NT2/D1 (cell line): ENCODE data around the gene ZDHHC24.
"Not testable (repeated sequence)": the region's sequence is repeated elsewhere in the genome, so short reads cannot be mapped to it uniquely, and the experiment has no call there.

Experiments used
- DNase-seq: peaks from one replicate; pipeline ENCODE4 v3.0.0-alpha.2; 2011; ENCODE audit warnings: low read depth, low spot score
- H3K27me3 ChIP-seq: 2 replicates; pipeline ENCODE4 v1.6.0; 2011; ENCODE audit warnings: mild to moderate bottlenecking; ENCODE audit not compliant: insufficient read length, insufficient read depth
- H3K36me3 ChIP-seq: 2 replicates; pipeline ENCODE4 v1.6.1; 2011; ENCODE audit warnings: mild to moderate bottlenecking, low read length, mixed read lengths; ENCODE audit not compliant: insufficient read depth, insufficient read length
- H3K4me1 ChIP-seq: 2 replicates; pipeline ENCODE4 v1.5.1; 2011; ENCODE audit not compliant: insufficient read depth, insufficient read length
- H3K4me3 ChIP-seq: 2 replicates; pipeline ENCODE4 v1.5.1; 2011; ENCODE audit warnings: low read depth; ENCODE audit not compliant: insufficient read length
- H3K9ac ChIP-seq: 2 replicates; pipeline ENCODE4 v1.6.0; 2011; ENCODE audit warnings: low read depth; ENCODE audit not compliant: insufficient read length
- H3K9me3 ChIP-seq: 2 replicates; pipeline ENCODE4 v1.5.1; 2011; ENCODE audit warnings: mild to moderate bottlenecking, low read length; ENCODE audit not compliant: insufficient read depth
- SUZ12 ChIP-seq: IDR thresholded peaks from 2 replicates; pipeline ENCODE4 v1.6.1; 2011; ENCODE audit not compliant: insufficient read length, insufficient read depth; ENCODE audit errors: extremely low read depth
- YY1 ChIP-seq: IDR thresholded peaks from 2 replicates; pipeline ENCODE4 v1.6.1; 2011; ENCODE audit not compliant: insufficient read length, insufficient read depth
- ZNF274 ChIP-seq: IDR thresholded peaks from 2 replicates; pipeline ENCODE4 v1.6.1; 2011; ENCODE audit warnings: mild to moderate bottlenecking, low read depth, low read length

Gene ZDHHC24

DNA sequence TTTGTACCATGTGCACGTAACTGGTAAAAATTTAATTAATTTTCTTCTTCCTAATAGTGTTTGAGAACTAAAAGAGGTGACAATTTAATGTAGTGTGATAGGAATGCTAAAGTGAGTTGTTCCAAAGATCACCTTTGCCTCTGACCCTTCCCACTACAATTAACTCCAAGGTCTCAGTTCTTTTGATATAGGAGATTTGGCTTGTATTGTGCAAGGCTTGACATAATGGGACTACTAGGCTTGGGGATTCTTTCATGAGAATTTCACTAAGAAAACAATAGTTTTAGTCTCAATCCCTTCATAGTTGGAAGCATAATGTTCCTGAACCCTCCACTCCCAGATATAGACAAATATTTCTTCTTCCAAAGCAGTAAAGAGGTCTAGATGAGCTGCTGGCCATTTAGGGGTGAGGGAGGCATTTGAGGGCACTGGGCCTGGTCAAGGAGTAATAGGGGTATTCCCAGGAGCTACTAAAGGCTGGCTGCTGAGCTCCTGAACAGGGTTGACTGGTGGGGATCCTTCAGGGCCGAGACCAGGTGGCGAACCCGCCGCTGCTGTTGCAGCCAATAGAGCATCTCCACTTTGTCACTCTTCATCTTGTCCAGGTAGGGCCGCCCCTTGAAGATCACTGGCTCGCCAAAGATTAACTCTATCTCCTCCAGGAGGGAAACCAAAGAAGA lies 44.3 kb upstream of the ZDHHC24 start:
- Histone ChIP-seq H3K27me3 (peaks cover 8% of the 10 kb centered on the region), H3K9ac (no peak overlapping the region), H3K9me3 (peaks cover 50% of the 10 kb centered on the region), H3K36me3 (peaks cover 2% of the 10 kb centered on the region), H3K4me3 (no peak overlapping the region), H3K4me1 (peaks cover 8% of the 10 kb centered on the region)
- TF ChIP-seq ZNF274 (no peak), YY1 (no peak), SUZ12 (no peak)
- DNase-seq, result no peak

DNA sequence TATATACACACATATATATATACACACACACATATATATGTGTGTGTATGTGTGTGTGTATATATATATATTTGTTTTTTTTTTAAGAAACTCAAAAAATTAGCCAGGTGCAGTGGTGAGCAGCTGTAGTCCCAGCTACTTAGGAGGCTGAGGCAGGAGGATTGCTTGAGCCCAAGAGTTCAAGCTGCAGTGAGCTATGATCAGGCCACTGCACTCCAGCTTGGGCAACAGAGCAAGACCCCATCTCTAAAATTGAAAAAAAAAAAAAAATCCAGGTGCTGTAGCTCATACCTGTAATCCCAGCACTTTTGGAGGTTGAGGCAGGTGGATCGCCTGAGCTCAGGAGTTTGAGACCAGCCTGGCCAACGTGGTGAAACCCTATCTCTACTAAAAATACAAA lies 43.5 kb upstream of the ZDHHC24 start:
- peaks cover 56% of the 10 kb centered on the region for H3K9me3 ChIP-seq
- not testable (repeated sequence) for H3K9ac ChIP-seq, H3K27me3 ChIP-seq, H3K4me1 ChIP-seq, H3K4me3 ChIP-seq, DNase-seq, H3K36me3 ChIP-seq

DNA sequence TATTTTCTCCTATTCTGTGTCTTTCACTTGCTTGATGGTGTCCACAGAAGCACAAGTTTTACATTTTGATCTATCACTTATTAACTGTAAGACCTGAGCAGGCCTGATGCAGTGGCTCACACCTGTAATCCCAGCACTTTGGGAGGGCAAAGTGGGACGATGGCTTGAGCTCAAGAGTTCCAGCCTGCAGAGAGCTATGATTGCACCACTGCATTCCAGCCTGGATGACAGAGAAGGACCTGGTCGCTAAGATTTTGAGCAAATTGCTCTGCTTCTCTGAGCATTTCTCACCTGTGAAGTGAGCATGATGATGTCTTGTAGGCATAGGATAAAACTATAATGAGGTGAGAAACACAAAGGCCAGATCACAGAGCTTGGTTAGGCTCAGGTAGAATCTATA lies 40.3 kb upstream of the ZDHHC24 start:
- Histone ChIP-seq H3K9ac (no peak overlapping the region), H3K4me3 (no peak overlapping the region), H3K9me3 (peaks cover 53% of the 10 kb centered on the region), H3K4me1 (no peaks in the 10 kb centered on the region), H3K36me3 (no peaks in the 10 kb centered on the region), H3K27me3 (no peaks in the 10 kb centered on the region)
- TF ChIP-seq SUZ12 (no peak), ZNF274 (no peak), YY1 (no peak)
- no peak for DNase-seq

DNA sequence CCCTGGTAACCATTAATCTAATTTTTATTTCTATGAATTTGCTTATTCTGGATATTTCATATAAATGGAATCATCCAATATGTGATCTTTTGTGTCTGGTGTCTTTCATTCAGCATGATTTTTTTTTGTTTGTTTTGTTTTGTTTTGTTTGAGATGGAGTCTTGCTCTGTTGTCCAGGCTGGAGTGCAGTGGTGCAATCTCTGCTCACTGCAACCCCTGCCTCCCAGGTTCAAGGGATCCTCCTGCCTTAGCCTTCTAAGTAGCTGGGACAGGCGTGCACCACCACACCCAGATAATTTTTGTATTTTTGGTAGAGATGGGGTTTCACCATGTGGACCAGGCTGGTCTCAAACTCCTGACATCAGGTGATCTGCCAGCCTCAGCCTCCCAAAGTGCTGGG lies 39.6 kb upstream of the ZDHHC24 start:
- H3K4me3 ChIP-seq, H3K27me3 ChIP-seq, H3K9ac ChIP-seq, H3K36me3 ChIP-seq, DNase-seq, H3K4me1 ChIP-seq: not testable (repeated sequence)
- H3K9me3 ChIP-seq, result peaks cover 46% of the 10 kb centered on the region

DNA sequence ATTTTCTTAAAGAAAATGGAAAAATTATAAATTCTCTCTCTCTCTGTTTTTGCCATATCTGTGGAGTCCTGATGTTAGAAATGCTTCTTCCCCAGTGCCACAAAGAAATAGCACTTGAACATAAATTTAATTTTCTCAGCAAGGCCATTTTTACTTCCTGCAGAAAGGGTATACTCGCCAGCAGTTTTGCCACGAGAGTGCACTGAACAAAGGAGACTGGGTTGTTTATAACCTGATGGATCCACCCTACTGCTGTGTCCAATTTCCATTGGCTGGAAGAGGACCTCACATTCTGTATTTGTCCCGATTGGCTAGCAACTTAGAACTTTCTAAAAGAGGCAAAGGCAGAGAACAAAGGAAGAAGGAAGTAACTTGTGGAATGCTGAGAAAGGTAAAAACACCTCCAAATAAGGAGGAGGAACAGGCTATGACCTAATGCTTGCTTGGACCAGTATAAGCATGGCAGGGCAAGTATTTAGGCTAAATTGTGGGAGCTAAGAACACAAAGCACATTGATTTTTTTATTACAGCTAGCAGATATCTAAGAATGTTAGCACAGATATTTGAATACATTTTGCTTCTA lies 36.8 kb upstream of the ZDHHC24 start:
- H3K9ac ChIP-seq, H3K4me1 ChIP-seq, H3K36me3 ChIP-seq, H3K4me3 ChIP-seq, DNase-seq: not testable (repeated sequence)
- peaks cover 38% of the 10 kb centered on the region for H3K9me3 ChIP-seq
- peaks cover 11% of the 10 kb centered on the region for H3K27me3 ChIP-seq

DNA sequence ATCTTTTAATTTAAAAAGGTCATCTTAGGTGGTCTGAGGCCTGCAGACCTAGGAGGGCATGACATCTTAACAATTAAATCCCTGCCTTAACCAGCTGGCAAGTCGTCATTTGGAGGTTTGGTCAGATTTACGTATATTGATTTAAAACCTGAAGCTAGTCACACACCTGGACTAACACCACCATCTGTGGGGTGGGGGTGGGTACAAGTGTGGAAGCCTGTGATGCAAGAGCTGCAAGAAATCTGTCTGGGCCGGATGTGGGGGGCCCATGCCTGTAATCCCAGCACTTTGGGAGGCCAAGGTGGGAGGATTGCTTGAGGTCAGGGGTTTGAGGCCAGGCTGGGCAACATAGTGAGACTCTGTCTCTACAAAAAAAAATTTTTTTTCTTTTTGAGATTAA lies 35.4 kb upstream of the ZDHHC24 start:
- Histone ChIP-seq H3K4me3 (no peak overlapping the region), H3K27me3 (peaks cover 11% of the 10 kb centered on the region), H3K9me3 (peaks cover 32% of the 10 kb centered on the region), H3K9ac (no peak overlapping the region), H3K36me3 (no peaks in the 10 kb centered on the region), H3K4me1 (peaks cover 3% of the 10 kb centered on the region)
- DNase-seq, result no peak
- TF ChIP-seq ZNF274 (no peak), YY1 (no peak), SUZ12 (no peak)

DNA sequence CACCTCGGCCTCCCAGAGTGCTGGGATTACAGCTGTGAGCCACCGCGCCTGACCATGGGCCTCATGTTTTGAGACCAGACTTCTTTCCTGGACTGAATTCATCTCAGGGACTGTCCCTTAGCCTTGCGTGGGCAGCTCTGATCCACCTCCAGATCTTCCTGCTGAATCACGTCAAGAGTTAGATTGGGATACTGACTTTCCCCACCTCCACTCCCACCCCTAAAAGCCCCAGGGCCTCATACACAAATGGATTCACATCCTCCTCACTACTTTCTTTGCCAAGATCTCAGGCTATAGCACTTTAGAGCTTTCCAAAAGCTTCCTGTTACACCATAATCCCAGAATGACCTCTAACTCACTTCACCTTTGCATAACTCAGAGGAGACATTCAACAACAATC lies 35.0 kb upstream of the ZDHHC24 start:
- peaks cover 3% of the 10 kb centered on the region for H3K4me1 ChIP-seq
- TF ChIP-seq YY1, result no peak
- TF ChIP-seq ZNF274, result no peak
- no peak for TF ChIP-seq SUZ12
- no peak overlapping the region for H3K9ac ChIP-seq
- no peak for DNase-seq
- H3K27me3 ChIP-seq, result peaks cover 11% of the 10 kb centered on the region
- H3K36me3 ChIP-seq, result no peaks in the 10 kb centered on the region
- peaks cover 27% of the 10 kb centered on the region for H3K9me3 ChIP-seq
- no peak overlapping the region for H3K4me3 ChIP-seq

DNA sequence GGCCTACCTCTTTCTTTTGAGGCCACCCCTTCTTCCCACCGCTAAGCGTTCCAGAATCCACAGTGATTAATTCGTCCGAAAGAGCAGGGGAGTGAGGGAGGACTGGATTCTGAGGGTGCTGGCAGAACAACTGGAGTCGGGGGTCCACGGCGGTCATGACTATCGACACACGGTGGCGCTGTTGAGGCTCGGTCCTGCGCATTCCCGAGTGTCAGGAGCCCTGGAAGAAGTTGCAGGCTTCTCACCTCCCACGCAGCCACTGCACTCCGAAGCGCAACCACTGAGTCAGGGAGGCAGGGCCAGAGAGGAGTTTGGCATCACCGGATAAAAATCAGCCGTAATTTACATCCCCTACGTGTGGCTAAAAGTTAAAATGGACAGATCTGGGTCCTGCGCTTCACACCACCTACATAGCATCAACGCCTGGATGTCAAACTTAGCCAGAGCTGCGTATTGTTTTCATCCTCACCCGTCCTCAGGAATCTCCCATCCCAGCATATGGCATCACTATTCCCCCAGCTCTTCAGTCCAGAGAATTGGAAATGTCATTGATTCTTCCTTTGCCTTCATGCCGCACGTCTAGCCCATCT lies 33.3 kb upstream of the ZDHHC24 start:
- no peak for TF ChIP-seq ZNF274
- no peak for TF ChIP-seq YY1
- no peak for TF ChIP-seq SUZ12

More for the DNA sequence above, 33.3 kb upstream of the ZDHHC24 start:
- Histone ChIP-seq H3K27me3 (peaks cover 11% of the 10 kb centered on the region), H3K9ac (peak overlapping the region; percentile 23), H3K4me1 (peaks cover 3% of the 10 kb centered on the region), H3K9me3 (peaks cover 20% of the 10 kb centered on the region), H3K36me3 (no peaks in the 10 kb centered on the region), H3K4me3 (no peak overlapping the region)
- peak; percentile 51 for DNase-seq
